ENCODE measurements around the gene RAB8B. TPM values are rescaled to one million over a fixed set of nuclear protein-coding genes. Genes with fewer than 3 reads are reported as not detected.

Gene RAB8B
- total RNA-seq, 1 experiment from 2014 or later = 16.0 TPM

GRCh38 chr15:63284335-63284734, 94.9 kb downstream of the RAB8B start:
- intact Hi-C loops (cut with micrococcal nuclease; ENCODE audit: unreplicated experiment) = no loop called here
- no peaks in the 10 kb centered on the region for H3K4me1 Mint-ChIP-seq (ENCODE audit: low read depth, unreplicated experiment)
- no peaks in the 10 kb centered on the region for H3K9me3 Mint-ChIP-seq (ENCODE audit: low read depth, unreplicated experiment)
- CTCF ChIA-PET = no interaction called here
- no peaks in the 10 kb centered on the region for H3K36me3 Mint-ChIP-seq (ENCODE audit: insufficient read depth, unreplicated experiment)
- no peak for TF ChIP-seq CTCF (IDR thresholded peaks at IDR 0.05; ENCODE audit: unreplicated experiment)
- no peak overlapping the region for H3K27ac Mint-ChIP-seq (ENCODE audit: unreplicated experiment)
- no TSS peak for BruUV-seq (replicated peaks)
- H3K27me3 Mint-ChIP-seq (ENCODE audit: unreplicated experiment) = no peaks in the 10 kb centered on the region
- DNase-seq = no peak
- H3K4me3 Mint-ChIP-seq (ENCODE audit: low read depth, unreplicated experiment) = no peak overlapping the region

DNA sequence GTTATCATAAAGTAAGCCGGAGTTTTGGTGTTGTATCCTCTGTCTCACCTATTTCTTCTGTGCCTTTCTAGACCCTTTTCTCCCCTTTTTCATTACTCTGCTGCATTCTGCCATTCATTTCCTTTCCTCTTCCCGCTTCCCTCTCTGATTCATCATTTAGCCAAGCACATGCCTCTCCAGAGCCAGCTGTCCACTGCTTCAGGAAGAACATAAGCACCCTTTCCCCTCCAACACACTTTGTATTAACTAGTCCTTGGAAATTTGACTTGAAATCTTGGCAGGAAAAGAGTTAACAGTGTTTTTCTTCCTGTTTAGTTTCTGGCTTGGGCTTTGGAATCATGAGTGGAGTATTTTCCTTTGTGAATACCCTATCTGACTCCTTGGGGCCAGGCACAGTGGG, 97.7 kb downstream of the RAB8B start:
- TF ChIP-seq CTCF (IDR thresholded peaks at IDR 0.05; ENCODE audit: unreplicated experiment) = no peak
- no peak for DNase-seq
- no peaks in the 10 kb centered on the region for H3K27me3 Mint-ChIP-seq (ENCODE audit: unreplicated experiment)
- CTCF ChIA-PET = no interaction called here
- H3K4me3 Mint-ChIP-seq (ENCODE audit: low read depth, unreplicated experiment) = no peak overlapping the region
- intact Hi-C loops (cut with micrococcal nuclease; ENCODE audit: unreplicated experiment) = no loop called here
- H3K9me3 Mint-ChIP-seq (ENCODE audit: low read depth, unreplicated experiment) = no peaks in the 10 kb centered on the region
- BruUV-seq (replicated peaks) = no TSS peak
- peaks cover 9% of the 10 kb centered on the region for H3K4me1 Mint-ChIP-seq (ENCODE audit: low read depth, unreplicated experiment)
- H3K36me3 Mint-ChIP-seq (ENCODE audit: insufficient read depth, unreplicated experiment) = no peaks in the 10 kb centered on the region
- H3K27ac Mint-ChIP-seq (ENCODE audit: unreplicated experiment) = no peak overlapping the region

DNA sequence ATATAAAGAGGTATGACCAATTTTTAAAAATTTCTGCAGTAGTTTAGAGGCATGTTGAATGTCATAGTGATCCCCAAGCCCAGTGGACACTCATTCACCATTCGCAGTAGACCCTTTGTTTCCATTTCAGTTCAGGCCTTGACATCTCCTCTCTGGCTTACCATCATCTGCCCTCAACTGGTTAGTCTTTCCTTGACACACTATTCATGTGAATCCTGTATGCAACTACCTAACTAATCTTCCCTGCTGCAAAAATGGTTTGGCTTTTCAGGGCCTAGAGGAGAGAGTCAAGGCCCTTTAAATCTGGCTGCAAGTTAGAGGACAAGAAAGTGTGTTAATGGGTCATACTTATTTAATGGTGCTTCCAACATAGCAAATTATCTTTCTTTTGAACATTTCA, 98.9 kb downstream of the RAB8B start:
- intact Hi-C loops (cut with micrococcal nuclease; ENCODE audit: unreplicated experiment) = loop anchor here (1.0 to 2.0 kb wide), 2 partner anchors 115 to 172 kb away; no protein-coding TSS in a partner anchor
- TF ChIP-seq CTCF (IDR thresholded peaks at IDR 0.05; ENCODE audit: unreplicated experiment) = no peak
- no TSS peak for BruUV-seq (replicated peaks)
- Mint-ChIP-seq H3K27ac (ENCODE audit: unreplicated experiment) (no peak overlapping the region), H3K27me3 (ENCODE audit: unreplicated experiment) (no peaks in the 10 kb centered on the region), H3K36me3 (ENCODE audit: insufficient read depth, unreplicated experiment) (no peaks in the 10 kb centered on the region), H3K9me3 (ENCODE audit: low read depth, unreplicated experiment) (no peaks in the 10 kb centered on the region), H3K4me3 (ENCODE audit: low read depth, unreplicated experiment) (no peak overlapping the region), H3K4me1 (ENCODE audit: low read depth, unreplicated experiment) (peaks cover 9% of the 10 kb centered on the region)
- CTCF ChIA-PET = interaction anchor here (0.9 to 3.8 kb wide), 3 partner anchors 79 to 117 kb away, joined by 3 to 37 read pairs (median 3); no protein-coding TSS in a partner anchor
- no peak for DNase-seq

- DNase-seq = peak; percentile 30
These were observed 99.5 kb downstream of the RAB8B start for GRCh38 chr15:63288778-63289378.

More at GRCh38 chr15:63288778-63289378, 99.5 kb downstream of the RAB8B start:
- CTCF ChIA-PET = interaction anchor here (0.6 to 3.8 kb wide), 5 partner anchors 11 to 178 kb away, joined by 3 to 37 read pairs (median 3); partner anchors contain the start of gene APH1B
- Mint-ChIP-seq H3K27ac (ENCODE audit: unreplicated experiment) (no peak overlapping the region), H3K4me1 (ENCODE audit: low read depth, unreplicated experiment) (peaks cover 9% of the 10 kb centered on the region), H3K4me3 (ENCODE audit: low read depth, unreplicated experiment) (no peak overlapping the region), H3K9me3 (ENCODE audit: low read depth, unreplicated experiment) (no peaks in the 10 kb centered on the region), H3K36me3 (ENCODE audit: insufficient read depth, unreplicated experiment) (no peaks in the 10 kb centered on the region), H3K27me3 (ENCODE audit: unreplicated experiment) (no peaks in the 10 kb centered on the region)
- TF ChIP-seq CTCF (IDR thresholded peaks at IDR 0.05; ENCODE audit: unreplicated experiment) = peak; percentile 55
- intact Hi-C loops (cut with micrococcal nuclease; ENCODE audit: unreplicated experiment) = loop anchor here (1.0 to 2.0 kb wide), 2 partner anchors 114 to 172 kb away; no protein-coding TSS in a partner anchor
- no TSS peak for BruUV-seq (replicated peaks)
